ENCODE measurements around the gene INSYN2A. TPM values are rescaled to one million over a fixed set of nuclear protein-coding genes. Genes with fewer than 3 reads are reported as not detected.

Gene INSYN2A
- total RNA-seq, 2 experiments from 2014 or later = not detected

GRCh38 chr10:127215866-127216265, 19.5 kb upstream of the INSYN2A start:
- Mint-ChIP-seq H3K4me3 (no peak overlapping the region), H3K27ac (no peak overlapping the region), H3K27me3 (no peaks in the 10 kb centered on the region), H3K36me3 (no peaks in the 10 kb centered on the region), H3K9me3 (no peaks in the 10 kb centered on the region), H3K4me1 (no peaks in the 10 kb centered on the region)
- POLR2A ChIA-PET = no interaction called here
- ATAC-seq (ENCODE audit: low read depth) (no peak), DNase-seq (no peak)

- no peaks in the 10 kb centered on the region for H3K9me3 Mint-ChIP-seq
- H3K27ac Mint-ChIP-seq = no peak overlapping the region
- H3K36me3 Mint-ChIP-seq = no peaks in the 10 kb centered on the region
- ATAC-seq (ENCODE audit: low read depth) (no peak), DNase-seq (no peak)
- H3K27me3 Mint-ChIP-seq = no peaks in the 10 kb centered on the region
- no peak overlapping the region for H3K4me3 Mint-ChIP-seq
- POLR2A ChIA-PET = no interaction called here
- no peaks in the 10 kb centered on the region for H3K4me1 Mint-ChIP-seq
Measured at GRCh38 chr10:127210936-127211466, 14.6 kb upstream of the INSYN2A start.

- Mint-ChIP-seq H3K36me3 (no peaks in the 10 kb centered on the region), H3K27ac (no peak overlapping the region), H3K4me3 (no peak overlapping the region), H3K9me3 (no peaks in the 10 kb centered on the region), H3K4me1 (no peaks in the 10 kb centered on the region), H3K27me3 (no peaks in the 10 kb centered on the region)
- POLR2A ChIA-PET = no interaction called here
- ATAC-seq (ENCODE audit: low read depth) (no peak), DNase-seq (no peak)
Measured at GRCh38 chr10:127207081-127207480, 10.7 kb upstream of the INSYN2A start.

- no peak overlapping the region for H3K4me3 Mint-ChIP-seq
- DNase-seq = no peak
- H3K27ac Mint-ChIP-seq = no peak overlapping the region
- no peaks in the 10 kb centered on the region for H3K36me3 Mint-ChIP-seq
- no peak for ATAC-seq (ENCODE audit: low read depth)
- no peaks in the 10 kb centered on the region for H3K9me3 Mint-ChIP-seq
- peaks cover 3% of the 10 kb centered on the region for H3K27me3 Mint-ChIP-seq
- H3K4me1 Mint-ChIP-seq = no peaks in the 10 kb centered on the region
- POLR2A ChIA-PET = no interaction called here
Measured at GRCh38 chr10:127203067-127203466, 6.7 kb upstream of the INSYN2A start.

GRCh38 chr10:127200646-127201045, 4.3 kb upstream of the INSYN2A start:
- H3K27me3 Mint-ChIP-seq = peaks cover 16% of the 10 kb centered on the region
- H3K4me1 Mint-ChIP-seq = no peaks in the 10 kb centered on the region
- no peak overlapping the region for H3K27ac Mint-ChIP-seq
- H3K4me3 Mint-ChIP-seq = no peak overlapping the region
- ATAC-seq (ENCODE audit: low read depth) = no peak
- POLR2A ChIA-PET = no interaction called here
- H3K36me3 Mint-ChIP-seq = no peaks in the 10 kb centered on the region
- H3K9me3 Mint-ChIP-seq = no peaks in the 10 kb centered on the region
- no peak for DNase-seq

- H3K36me3 Mint-ChIP-seq = no peaks in the 10 kb centered on the region
Measured at GRCh38 chr10:127198721-127199120, 2.3 kb upstream of the INSYN2A start.

GRCh38 chr10:127198307-127198706, 1.9 kb upstream of the INSYN2A start:
- no peaks in the 10 kb centered on the region for H3K36me3 Mint-ChIP-seq
- DNase-seq (no peak), ATAC-seq (ENCODE audit: low read depth) (no peak)
- H3K4me3 Mint-ChIP-seq = no peak overlapping the region
- no peaks in the 10 kb centered on the region for H3K4me1 Mint-ChIP-seq
- POLR2A ChIA-PET = no interaction called here
- H3K27ac Mint-ChIP-seq = no peak overlapping the region
- H3K9me3 Mint-ChIP-seq = no peaks in the 10 kb centered on the region
- peaks cover 29% of the 10 kb centered on the region for H3K27me3 Mint-ChIP-seq

More at GRCh38 chr10:127198721-127199120, 2.3 kb upstream of the INSYN2A start:
- Mint-ChIP-seq H3K4me3 (no peak overlapping the region), H3K9me3 (no peaks in the 10 kb centered on the region), H3K27me3 (peaks cover 26% of the 10 kb centered on the region), H3K27ac (no peak overlapping the region), H3K4me1 (no peaks in the 10 kb centered on the region)
- no peak for ATAC-seq (ENCODE audit: low read depth)
- no peak for DNase-seq
- POLR2A ChIA-PET = no interaction called here

- ATAC-seq (ENCODE audit: low read depth) = no peak
- no peak for DNase-seq
- H3K27me3 Mint-ChIP-seq = peaks cover 34% of the 10 kb centered on the region
- H3K4me3 Mint-ChIP-seq = no peak overlapping the region
- POLR2A ChIA-PET = no interaction called here
- no peaks in the 10 kb centered on the region for H3K4me1 Mint-ChIP-seq
- no peaks in the 10 kb centered on the region for H3K36me3 Mint-ChIP-seq
- H3K9me3 Mint-ChIP-seq = no peaks in the 10 kb centered on the region
- H3K27ac Mint-ChIP-seq = no peak overlapping the region
Measured at GRCh38 chr10:127197154-127197432, 702 bp upstream of the INSYN2A start.

GRCh38 chr10:127195571-127196281, 665 bp downstream of the INSYN2A start:
- no peak for DNase-seq
- Mint-ChIP-seq H3K4me1 (no peaks in the 10 kb centered on the region), H3K27ac (no peak overlapping the region), H3K4me3 (no peak overlapping the region), H3K27me3 (peaks cover 34% of the 10 kb centered on the region), H3K9me3 (no peaks in the 10 kb centered on the region), H3K36me3 (no peaks in the 10 kb centered on the region)
- ATAC-seq (ENCODE audit: low read depth) = no peak
- POLR2A ChIA-PET = no interaction called here

GRCh38 chr10:127195041-127195506, 1.3 kb downstream of the INSYN2A start:
- no peak for ATAC-seq (ENCODE audit: low read depth)
- DNase-seq = no peak
- H3K4me3 Mint-ChIP-seq = no peak overlapping the region
- peaks cover 34% of the 10 kb centered on the region for H3K27me3 Mint-ChIP-seq
- H3K27ac Mint-ChIP-seq = no peak overlapping the region
- H3K4me1 Mint-ChIP-seq = no peaks in the 10 kb centered on the region
- no peaks in the 10 kb centered on the region for H3K9me3 Mint-ChIP-seq
- no peaks in the 10 kb centered on the region for H3K36me3 Mint-ChIP-seq
- POLR2A ChIA-PET = no interaction called here

- Mint-ChIP-seq H3K27ac (no peak overlapping the region), H3K4me1 (no peaks in the 10 kb centered on the region), H3K9me3 (no peaks in the 10 kb centered on the region), H3K36me3 (no peaks in the 10 kb centered on the region), H3K4me3 (no peak overlapping the region), H3K27me3 (peaks cover 34% of the 10 kb centered on the region)
- POLR2A ChIA-PET = no interaction called here
- ATAC-seq (ENCODE audit: low read depth) (no peak), DNase-seq (no peak)
Measured at GRCh38 chr10:127194599-127194998, 1.8 kb downstream of the INSYN2A start.

- peaks cover 34% of the 10 kb centered on the region for H3K27me3 Mint-ChIP-seq
- no peaks in the 10 kb centered on the region for H3K36me3 Mint-ChIP-seq
- no peak overlapping the region for H3K27ac Mint-ChIP-seq
- POLR2A ChIA-PET = no interaction called here
- H3K9me3 Mint-ChIP-seq = no peaks in the 10 kb centered on the region
- no peak for ATAC-seq (ENCODE audit: low read depth)
- H3K4me1 Mint-ChIP-seq = no peaks in the 10 kb centered on the region
- H3K4me3 Mint-ChIP-seq = no peak overlapping the region
- DNase-seq = no peak
Measured at GRCh38 chr10:127194111-127194510, 2.3 kb downstream of the INSYN2A start.

- Mint-ChIP-seq H3K27me3 (peaks cover 32% of the 10 kb centered on the region), H3K4me1 (no peaks in the 10 kb centered on the region), H3K36me3 (no peaks in the 10 kb centered on the region), H3K27ac (no peak overlapping the region), H3K4me3 (no peak overlapping the region), H3K9me3 (no peaks in the 10 kb centered on the region)
- ATAC-seq (ENCODE audit: low read depth) = no peak
- POLR2A ChIA-PET = no interaction called here
- no peak for DNase-seq
Measured at GRCh38 chr10:127193125-127193524, 3.3 kb downstream of the INSYN2A start.

- Mint-ChIP-seq H3K4me1 (no peaks in the 10 kb centered on the region), H3K27me3 (peaks cover 18% of the 10 kb centered on the region), H3K27ac (no peak overlapping the region), H3K4me3 (no peak overlapping the region), H3K36me3 (no peaks in the 10 kb centered on the region), H3K9me3 (no peaks in the 10 kb centered on the region)
- POLR2A ChIA-PET = no interaction called here
- DNase-seq (no peak), ATAC-seq (ENCODE audit: low read depth) (no peak)
Measured at GRCh38 chr10:127190427-127190826, 6.0 kb downstream of the INSYN2A start.

- POLR2A ChIA-PET = no interaction called here
- H3K9me3 Mint-ChIP-seq = peaks cover 2% of the 10 kb centered on the region
- no peaks in the 10 kb centered on the region for H3K4me1 Mint-ChIP-seq
- H3K27me3 Mint-ChIP-seq = peaks cover 11% of the 10 kb centered on the region
- no peaks in the 10 kb centered on the region for H3K36me3 Mint-ChIP-seq
- DNase-seq = no peak
- no peak for ATAC-seq (ENCODE audit: low read depth)
- H3K4me3 Mint-ChIP-seq = no peak overlapping the region
- H3K27ac Mint-ChIP-seq = no peak overlapping the region
Measured at GRCh38 chr10:127189226-127189625, 7.2 kb downstream of the INSYN2A start.
